Endothelial cell of hepatic sinusoid (primary cell): ENCODE results near the gene BSPRY.
"Not testable (repeated sequence)": the region's sequence is repeated elsewhere in the genome, so short reads cannot be mapped to it uniquely, and the experiment has no call there.

Experiments
- in situ Hi-C: cut with HindIII; loops from 2 replicates; pipeline ENCODE4 v1.10.0; 2017; ENCODE audit warnings: low sequenced_read_pairs

BSPRY gene

DNA sequence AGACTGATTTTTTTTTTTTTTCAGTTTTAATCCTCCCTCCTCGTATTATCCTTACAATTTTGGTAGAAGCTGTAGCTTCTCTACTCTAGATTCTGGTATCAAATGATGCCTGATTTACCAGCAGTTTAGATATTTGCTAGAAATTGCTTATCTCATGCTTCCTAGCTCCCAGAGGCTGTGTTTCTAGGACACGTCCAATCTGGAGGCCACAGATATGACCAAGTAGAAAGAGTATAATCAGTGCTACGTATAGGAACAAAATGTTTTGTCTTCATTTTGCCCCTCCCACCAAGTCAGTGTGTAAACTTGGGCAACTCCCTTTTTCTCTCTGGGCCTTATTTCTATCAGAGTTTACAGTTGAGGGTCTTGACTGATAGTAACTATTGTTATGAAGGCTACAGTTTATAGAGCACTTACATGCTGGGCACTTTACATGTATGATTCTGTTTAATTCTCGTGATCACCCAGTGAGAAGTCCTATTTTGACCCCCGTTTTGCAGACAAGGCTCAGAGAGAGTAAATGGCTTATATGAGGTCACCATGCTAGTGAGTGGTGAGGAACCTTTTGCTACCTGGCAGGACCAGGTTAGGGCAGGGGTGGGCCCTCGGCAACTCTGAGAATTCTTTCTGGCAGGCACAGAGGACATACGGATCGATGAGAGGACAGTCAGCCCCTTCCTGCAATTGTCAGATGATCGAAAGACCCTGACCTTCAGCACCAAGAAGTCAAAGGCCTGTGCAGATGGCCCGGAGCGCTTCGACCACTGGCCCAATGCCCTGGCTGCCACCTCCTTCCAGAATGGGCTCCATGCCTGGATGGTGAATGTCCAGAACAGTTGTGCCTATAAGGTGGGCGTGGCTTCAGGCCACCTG, 19.9 kb downstream of the BSPRY start:
- in situ Hi-C loops = no loop called here

DNA sequence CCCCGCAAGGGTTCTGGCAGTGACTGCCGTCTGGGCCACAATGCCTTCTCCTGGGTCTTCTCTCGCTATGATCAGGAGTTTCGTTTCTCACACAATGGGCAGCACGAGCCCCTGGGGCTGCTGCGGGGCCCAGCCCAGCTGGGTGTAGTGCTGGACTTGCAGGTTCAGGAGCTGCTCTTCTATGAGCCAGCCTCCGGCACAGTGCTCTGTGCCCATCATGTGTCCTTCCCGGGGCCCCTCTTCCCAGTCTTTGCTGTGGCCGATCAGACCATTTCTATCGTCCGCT, 20.5 kb downstream of the BSPRY start:
- in situ Hi-C loops = no loop called here

DNA sequence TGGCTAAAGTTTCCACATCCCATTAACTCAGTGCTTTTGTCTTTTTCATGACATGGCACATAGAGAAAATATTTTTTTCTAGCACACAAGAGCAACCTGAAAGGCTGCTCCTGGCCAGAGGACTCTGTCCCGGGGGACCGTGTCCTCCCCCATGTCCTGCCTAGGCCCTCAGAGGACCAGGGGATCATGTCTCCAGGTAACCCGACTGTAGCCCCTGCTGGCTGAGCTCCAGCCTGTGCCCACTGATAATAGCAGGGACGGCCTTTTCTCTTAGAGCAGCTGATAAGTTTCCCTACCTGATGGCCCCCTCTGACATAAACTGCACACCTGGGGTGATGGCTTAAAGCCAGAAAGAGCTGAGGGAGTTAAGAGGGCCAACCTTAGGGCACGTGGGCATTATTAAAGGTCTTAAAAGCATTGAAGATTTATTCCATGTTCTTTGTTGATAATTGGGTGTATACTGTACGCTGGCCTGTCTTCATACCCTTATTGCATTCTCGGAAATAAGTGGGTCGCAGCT, 21.5 kb downstream of the BSPRY start:
- in situ Hi-C loops = no loop called here

DNA sequence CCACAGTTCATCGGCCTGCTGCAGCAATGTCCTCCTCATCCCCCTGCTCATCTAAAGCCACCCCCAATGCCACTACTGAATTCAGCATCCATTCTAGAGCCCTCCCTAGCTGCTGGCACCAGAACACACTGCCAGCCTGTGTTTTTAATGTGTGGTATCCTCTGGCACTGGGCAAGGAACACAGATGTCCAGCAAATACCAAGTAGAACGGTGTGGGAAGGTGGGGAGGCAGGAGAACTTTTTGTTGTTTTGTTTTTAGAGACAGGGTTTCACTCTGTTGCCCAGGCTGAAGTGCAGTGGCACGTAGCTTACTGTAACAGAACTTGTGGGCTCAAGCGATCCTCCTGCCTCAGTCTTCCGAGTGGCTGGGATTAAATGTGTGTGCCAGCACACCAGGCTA, 22.7 kb downstream of the BSPRY start:
- in situ Hi-C loops = no loop called here

DNA sequence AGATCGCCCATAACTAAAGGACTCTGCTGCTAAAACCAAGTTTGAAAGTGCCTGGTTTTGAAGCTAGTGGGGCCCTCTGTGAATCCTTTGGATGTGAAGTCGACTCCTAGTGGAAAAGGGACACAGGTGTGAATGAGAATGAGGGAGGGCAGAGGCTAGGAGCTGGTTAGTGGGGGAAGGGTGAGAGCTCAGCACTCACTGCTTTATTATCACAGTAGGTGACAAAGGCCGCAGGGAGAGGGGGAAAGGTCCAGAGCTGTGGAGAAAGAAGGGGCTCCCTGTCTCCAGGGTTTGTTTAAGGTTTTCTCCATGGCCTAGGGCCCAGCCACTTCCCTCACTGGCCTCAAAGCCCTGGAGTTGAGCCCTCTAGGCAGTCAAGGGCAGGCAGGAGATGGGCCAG, 23.9 kb downstream of the BSPRY start:
- in situ Hi-C loops = no loop called here

DNA sequence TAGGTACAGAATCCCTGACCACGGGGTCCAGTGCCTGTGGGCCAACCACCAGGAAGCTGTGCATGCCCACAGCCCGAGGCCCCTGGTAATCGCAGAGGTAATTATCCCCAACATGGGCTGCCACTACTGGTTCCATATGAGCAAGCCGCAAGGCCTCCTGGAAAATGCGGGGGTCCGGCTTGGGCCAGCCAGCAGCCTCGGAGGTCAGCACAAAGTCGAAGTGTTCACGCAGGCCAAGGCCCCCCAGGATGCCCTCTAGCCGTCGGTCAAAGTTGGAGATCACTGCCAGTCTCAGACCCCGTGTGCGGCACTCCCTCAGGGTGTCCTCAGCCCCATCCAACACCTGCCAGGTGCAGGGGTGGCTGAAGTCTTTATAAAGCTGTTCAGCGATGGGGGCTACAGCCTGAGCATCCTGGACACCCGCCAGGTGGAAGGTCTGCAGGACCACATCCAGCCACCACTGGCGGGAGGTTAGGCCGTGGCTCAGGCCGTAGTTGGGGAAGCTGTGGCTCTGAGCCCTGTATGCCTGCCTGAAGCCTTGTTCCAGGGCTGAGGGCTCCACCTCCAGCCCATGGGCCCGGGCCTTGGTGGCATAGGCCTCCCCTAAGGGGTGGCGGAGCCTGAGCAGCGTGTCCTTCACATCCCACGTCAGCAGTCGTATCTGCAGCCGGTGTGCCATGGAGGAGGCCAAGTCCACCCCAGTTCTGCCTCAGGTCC, 24.5 kb downstream of the BSPRY start:
- in situ Hi-C loops = no loop called here

DNA sequence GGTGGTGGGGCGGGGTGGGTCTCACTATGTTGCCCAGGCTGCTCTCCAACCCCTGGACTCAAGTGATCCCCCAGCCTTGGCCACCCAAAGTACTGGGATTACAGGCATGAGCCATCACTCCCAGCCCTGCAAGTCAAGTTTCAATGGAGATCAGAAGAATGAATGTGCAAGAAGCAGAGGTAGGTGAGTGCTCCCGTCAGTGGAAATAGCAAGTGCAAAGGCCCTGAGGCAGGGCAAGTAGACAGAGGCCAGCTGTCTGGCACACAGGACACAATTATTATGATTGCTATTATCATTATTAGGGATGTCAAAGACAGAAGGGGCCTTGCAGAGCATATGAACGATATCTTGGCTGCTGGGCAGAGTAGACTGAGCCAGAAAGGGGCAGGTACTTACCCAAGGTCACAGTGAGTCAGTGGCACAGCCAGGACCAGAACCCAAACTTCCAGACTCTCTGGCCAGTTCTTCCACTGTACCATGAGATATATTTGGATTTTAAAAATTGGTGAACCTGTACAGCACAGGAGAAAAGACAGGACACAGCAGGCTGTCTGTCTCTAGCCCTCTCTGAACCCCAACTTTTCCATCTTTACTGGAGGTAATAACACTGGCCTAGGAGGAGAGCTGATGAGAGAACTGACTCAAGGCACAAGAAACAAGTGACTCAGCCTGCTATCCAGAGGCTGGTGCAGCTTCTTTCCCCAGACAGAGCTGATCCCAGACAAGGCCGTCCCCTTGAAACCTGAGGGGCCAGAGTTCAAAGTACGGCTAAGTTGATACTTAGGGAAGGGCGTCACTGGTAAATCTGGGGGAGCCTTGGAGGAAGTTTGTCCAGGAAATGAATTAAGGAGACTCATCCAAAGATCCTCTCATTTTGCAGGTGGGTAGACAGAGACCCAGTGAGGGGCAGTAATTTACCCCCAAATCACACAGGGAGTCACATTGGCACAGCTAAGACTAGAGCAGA, 26.0 kb downstream of the BSPRY start:
- in situ Hi-C loops = no loop called here

DNA sequence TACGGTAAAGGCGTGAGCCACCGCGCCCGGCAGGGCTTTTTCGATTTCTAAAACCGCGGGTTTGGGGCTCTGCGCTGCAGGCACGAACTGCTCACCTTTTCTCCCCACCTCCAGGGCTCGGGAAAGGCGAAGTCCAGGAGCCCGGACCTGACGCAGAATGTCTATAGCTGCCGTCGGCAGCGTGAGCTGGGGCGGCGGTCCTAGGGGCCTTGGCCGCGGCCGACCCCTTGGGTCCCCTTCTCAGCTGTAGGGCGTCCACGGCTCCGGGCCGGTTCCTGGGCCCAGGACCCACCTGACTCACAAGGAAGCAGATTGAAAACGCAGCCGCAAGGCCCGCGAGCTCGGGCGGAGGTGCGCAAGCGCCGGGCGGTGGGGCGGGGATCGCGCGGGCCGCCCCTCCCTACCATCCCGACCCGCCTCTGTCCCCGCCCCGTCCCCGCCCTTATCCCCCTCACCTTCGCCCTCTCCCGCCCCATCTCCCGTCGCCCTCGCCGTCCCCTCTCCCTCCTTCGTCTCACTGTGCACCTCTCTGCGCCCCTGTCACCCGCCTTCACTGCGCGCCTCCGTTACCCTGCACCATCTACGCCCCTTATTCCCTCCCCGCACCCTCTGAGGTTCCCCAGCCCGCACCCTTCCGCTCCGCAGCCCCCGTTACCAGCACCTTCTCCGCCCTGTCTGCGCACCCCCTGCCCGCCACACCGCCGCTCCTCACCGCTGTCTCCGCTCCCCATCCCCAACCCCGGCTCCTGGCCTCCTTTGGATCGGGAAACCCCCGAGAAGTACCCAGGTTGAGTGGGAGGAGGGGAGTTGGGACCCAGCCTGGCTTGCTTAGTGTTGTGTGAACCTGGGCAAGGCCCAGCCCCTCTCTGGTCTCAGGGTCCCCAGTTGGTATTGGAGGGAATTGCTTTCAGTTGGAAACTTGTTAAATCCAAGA, 27.6 kb downstream of the BSPRY start, which contains the start of gene HDHD3:
TSS of gene HDHD3 (minus strand) at position 353 of the 934 bp plus-strand sequence. CDS start 2,632 bp downstream, outside the sequence.
- in situ Hi-C loops = no loop called here

DNA sequence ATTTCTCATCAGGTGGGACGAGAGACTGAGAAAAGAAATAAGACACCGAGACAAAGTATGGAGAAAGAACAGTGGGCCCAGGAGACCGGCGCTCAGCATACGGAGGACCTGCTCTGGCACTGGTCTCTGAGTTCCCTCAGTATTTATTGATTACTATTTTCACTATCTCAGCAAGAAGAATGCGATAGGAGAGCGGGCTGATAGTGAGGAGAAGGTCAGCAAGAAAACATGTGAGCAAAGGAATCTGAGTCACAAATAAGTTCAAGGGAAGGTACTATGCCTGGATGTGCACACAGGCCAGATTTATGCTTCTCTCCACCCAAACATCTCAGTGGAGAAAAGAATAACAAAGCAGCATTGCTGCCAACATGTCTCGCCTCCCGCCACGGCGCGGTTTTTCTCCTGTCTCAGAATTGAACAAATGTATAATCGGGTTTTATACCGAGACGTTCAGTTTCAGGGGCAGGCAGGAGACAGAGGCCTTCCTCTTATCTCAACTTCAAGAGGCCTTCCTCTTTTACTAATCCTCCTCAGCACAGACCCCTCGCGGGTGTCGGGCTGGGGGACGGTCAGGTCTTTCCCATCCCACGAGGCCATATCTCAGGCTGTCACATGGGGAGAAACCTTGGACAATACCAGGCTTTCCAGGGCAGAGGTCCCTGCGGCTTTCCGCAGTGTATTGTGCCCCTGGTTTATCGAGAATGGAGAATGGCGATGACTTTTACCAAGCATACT, 29.9 kb downstream of the BSPRY start:
- in situ Hi-C loops = not testable (repeated sequence)

DNA sequence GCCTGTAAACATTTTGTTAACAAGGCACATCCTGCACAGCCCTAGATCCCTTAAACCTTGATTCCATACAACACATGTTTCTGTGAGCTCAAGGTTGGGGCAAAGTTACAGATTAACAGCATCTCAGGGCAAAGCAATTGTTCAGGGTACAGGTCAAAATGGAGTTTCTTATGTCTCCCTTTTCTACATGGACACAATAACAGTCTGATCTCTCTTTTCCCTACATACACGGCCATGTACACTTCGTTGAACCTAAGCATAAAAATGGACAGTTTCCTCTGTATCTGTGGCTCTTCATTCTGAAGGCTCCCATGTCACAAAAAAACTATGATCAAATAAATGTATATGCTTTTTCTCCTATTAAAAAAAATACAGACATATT, 30.5 kb downstream of the BSPRY start:
- in situ Hi-C loops = not testable (repeated sequence)

DNA sequence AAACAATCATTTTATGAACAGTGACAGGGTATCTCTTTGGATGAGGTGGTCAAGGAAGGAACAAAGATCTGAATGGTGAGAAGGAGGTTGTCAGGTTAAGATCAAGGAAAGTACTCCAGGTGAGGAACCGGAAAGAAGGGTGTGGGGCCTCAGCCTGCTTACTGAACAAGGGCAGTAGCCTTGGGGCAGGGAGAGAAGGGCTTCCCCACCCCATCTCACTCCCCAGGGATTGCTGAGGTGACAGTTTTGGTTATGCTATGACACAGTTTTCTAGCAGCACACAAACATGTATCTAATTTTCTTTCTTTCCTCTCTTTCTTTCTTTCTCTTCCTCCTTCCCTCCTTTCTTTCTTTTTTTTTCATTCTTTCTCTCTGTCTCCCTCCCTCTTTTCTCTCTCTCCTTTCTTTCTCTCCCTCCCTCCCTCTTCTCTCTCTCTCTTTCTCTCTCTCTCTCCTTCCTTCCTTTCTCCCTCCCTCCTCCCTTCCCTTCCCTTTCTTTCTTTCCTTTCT, 31.6 kb downstream of the BSPRY start:
- in situ Hi-C loops = no loop called here

DNA sequence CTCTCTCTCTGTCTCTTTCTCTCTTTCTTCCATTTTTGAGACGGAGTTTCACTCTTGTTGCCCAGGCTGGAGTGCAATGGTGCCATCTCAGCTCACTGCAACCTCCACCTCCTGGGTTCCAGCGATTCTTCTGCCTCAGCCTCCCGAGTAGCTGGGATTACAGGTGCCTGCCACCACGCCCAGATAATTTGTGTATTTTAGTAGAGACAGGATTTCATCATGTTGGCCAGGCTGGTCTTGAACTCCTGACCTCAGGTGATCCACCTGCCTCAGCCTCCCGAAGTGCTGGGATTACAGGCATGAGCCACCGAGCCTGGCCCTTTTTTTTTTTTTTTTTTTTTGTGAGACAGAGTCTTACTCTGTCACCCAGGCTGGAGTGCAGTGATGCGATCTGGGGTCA, 32.1 kb downstream of the BSPRY start:
- in situ Hi-C loops = not testable (repeated sequence)

DNA sequence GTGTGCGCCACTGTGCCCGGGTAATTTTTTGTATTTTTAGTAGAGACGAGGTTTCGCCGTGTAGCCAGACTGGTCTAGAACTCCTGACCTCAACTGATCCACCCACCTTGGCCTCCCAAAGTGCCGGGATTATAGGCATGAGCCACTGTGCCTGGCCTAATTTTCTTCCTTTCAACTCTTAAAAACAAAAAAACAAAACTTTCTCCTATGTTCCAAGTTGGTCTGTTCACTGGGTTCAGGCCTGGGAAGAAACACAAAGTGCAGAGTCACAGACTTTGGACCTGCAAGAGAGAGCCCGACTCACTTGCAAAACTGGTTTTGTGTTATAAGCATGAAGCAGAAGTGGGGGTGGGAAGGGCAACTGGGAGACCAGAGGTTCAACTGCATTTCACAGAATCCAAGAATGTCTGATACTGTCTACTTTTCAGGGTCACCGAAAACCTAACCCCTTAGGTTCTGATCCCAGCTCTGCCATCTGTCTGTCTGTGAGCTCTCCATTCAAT, 32.6 kb downstream of the BSPRY start:
- in situ Hi-C loops = no loop called here

DNA sequence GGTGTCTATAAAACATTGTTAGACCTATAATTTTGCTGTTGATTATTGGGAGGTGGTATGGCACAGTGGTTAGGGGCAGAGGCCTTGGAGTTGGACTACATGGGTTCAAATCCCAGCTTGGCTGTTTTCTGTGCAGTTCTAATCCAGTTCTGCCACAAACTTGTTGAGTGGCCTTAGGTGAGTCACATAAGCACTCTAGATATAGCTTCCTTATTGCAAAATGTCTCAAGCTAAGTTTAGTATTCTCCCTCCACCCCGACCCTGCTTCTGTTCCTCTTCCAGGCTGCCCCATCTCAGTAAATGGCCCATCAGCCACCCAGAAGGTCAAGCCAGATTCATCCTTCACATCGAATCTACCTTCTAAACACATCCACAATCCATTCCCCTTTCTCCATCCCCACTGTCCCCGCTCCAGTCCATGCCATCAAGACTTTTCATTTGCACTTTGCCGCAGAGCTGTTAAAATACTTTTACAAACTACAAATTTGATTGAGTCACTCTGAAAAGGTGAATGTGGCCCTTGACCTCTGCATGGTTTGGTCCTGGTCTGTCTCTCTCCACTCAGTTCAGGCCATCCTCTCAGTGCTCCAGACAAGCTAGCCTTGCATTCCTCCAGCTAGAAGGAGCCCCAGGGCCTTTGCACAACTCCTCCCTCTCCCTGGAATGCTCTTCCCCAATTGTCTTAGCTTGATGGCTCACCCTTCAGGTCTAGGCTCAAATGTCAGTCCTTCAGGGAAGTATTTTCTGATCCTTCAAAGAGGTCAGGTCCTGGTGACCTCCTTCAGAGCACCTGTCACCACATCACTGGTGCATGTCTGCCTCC, 37.4 kb downstream of the BSPRY start:
- in situ Hi-C loops = no loop called here

DNA sequence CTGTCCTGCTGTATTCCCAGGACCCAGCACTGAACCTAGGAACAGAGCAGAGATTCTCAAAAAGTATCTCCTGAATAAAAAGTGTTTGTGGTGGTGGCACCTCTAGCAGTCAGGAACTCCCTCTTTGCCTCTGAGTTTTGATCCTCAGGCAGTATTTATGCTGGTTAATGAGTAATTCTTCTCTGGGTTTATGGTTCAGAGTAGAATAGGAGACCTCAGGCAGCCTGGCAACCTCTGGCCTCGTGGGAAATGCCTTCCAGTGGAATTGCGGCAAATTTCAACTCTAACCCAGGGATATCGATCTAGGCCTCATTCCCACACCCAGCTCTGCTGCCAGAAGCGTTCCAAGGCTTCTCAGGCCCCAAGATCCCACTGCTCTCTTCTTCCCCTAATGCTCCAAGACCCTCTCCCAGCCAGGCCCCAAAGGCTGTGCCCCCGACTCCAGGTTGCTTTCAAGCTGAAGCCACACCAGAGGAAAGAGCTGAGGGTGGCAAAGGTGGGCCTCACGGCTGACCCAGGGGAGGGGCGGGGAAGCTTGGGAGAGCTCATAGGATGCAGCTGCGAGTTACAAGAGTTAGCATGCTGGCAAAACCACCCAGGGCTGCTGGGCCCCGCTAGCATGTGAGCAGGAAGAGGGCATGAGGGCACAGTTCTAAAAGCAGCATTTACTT, 38.4 kb downstream of the BSPRY start:
- in situ Hi-C loops = no loop called here

DNA sequence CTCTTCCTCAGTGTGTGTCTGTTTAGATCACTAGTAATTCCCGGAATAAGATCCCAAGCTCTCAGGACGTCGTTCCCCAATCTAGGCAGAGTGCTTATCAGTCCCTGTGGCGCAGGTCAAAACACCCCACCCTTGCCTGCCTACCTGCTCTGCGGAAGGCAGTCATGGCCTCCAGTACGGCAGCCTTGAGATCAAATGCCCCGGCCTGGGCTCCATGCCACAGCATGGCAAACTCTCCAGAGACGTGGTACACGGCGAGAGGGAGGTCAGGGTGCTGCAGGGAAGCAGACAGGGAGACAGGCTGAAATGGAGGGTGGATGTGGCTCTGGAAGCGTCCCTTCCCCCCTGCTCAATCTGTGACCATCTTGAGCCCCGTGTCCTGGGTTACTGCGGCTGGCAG, 39.5 kb downstream of the BSPRY start:
- in situ Hi-C loops = no loop called here

DNA sequence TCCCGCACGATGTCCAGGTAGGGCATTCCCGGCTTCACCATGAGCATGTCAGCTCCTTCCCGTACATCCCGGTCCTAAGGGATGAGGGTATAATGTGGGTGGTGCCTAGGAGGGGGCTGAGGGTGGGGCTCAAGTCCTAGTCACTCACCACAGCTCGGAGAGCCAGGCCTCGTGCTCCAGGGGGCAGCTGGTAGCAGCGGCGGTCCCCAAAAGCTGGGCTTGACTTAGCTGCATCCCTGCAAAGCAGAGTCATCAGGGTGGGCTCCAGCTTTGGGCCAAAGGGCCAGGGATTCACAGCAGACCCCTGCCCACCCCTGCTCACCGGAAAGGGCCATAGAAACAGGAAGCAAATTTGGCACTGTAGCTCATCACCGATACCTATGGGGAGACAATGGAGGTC, 40.1 kb downstream of the BSPRY start:
- in situ Hi-C loops = no loop called here
